22Rv1 (cell line): ENCODE data around the gene RRP8.

Experiments used
- ZFX ChIP-seq: fragments of 450-650 bp; IDR thresholded peaks from 2 replicates; pipeline ENCODE4 v1.6.1; 2017; ENCODE audit warnings: antibody characterized with exemption, borderline replicate concordance
- TF ChIP-seq, protein P1 (sequence below): fragments of 450-650 bp; IDR thresholded peaks from 2 replicates; pipeline ENCODE4 v1.5.1; 2017; ENCODE audit warnings: mild to moderate bottlenecking

DNA sequence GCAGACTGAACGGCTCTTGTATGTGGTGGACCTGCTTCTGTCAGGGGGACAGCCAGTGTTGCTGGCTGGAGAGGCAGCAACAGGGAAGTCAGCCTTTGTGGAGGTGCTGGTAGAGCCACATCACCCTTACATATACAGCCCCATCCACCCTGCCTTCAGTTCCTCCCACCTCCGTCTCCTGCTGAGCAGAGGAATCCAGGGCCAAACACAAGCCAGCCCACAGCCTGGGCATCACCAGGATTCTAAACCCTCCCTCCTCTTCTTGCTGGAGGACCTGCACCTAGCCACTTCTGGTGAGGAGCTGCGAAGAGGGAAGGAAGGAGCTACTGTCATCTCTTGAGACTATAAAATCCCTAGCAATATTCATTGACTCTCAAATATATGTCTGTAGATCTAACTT is 54.8 kb downstream of the RRP8 start:
- TF ChIP-seq, protein P1, sequence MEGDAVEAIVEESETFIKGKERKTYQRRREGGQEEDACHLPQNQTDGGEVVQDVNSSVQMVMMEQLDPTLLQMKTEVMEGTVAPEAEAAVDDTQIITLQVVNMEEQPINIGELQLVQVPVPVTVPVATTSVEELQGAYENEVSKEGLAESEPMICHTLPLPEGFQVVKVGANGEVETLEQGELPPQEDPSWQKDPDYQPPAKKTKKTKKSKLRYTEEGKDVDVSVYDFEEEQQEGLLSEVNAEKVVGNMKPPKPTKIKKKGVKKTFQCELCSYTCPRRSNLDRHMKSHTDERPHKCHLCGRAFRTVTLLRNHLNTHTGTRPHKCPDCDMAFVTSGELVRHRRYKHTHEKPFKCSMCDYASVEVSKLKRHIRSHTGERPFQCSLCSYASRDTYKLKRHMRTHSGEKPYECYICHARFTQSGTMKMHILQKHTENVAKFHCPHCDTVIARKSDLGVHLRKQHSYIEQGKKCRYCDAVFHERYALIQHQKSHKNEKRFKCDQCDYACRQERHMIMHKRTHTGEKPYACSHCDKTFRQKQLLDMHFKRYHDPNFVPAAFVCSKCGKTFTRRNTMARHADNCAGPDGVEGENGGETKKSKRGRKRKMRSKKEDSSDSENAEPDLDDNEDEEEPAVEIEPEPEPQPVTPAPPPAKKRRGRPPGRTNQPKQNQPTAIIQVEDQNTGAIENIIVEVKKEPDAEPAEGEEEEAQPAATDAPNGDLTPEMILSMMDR, result no peak
- no peak for TF ChIP-seq ZFX
